DMS53 treated with DMSO at 0.1 percent for 48 hours (cell line): ENCODE measurements around the gene SIL1.

Source experiments
- DNase-seq: peaks from one replicate; lab custom pipeline; 2025; ENCODE audit not compliant: unreplicated experiment; lab: John Stamatoyannopoulos, UW

Gene SIL1

DNA sequence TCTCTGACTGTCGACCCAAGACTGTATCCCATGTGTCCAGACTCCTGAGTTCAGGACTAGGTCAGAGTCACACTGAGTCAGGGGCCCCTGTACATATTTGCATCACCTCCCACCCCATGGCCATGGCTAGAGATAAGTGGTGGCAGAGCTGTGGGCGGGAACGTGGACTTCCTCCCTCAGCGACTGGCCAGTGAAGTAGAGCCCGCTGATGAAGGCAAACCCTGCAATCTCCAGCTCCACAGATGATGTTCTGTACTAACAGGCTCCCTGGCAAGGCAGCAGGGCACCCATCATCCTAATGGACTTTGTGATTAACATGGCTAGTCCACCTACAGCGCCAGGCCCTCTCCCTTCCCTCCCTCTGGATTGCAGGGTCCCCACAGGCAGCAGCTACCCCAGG lies 212.5 kb downstream of the SIL1 start:
- DNase-seq = no peak

DNA sequence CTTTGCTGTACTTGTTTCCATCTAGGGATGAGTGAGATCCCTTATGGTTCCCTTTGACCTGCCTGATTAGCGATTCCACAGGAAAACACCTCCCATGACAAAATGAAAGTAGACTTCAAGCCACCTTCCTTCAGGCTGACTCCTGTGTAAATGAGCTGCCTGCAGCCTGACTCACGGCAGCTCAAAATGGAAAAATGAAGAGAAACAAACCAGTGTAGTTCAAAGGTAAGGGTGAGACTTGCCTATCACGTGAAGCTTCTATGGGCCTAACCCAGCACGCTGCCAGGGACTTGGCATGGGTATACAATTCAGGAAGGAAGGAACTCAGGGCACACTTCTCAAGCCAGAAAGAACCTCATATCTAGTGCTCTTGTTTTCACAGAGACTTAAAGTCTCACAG lies 212.9 kb downstream of the SIL1 start:
- DNase-seq = no peak

DNA sequence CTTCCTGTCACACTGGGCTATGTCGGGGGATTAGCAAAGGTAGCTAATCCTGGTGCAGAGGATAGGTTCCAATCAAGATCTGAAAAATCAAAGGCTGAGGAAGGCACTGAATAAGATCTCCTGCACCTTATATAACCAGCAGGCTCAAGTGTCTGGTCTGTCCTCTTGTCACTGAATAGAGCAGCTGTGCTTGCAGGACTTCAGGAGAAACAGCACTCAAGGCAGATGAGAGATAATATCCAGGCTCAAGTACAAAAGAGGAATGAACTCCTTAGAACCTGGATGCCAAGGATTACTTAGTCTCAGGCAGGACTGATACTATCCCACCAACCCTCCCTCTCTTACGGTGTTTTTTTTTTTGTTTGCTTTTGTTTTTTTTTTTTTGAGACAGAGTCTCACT lies 214.2 kb downstream of the SIL1 start:
- no peak for DNase-seq

DNA sequence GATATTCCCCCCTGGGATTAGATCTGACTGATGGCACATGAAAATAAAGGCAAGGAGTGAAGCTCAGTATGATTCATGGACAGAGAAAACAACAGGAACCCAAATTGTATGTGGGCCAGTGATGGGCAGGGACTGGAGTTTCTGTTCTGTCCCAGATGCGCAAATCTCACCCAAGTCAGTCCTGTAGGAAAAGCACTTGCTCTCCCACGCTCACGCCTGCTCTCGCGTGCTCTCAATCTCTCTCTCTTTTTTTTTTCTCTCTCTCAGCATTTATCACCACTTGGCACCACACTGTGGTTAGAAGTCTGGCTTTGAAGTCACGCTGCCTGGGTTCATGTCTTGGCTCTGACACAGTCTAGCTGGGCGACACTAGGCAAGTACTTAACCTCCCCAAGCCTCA lies 216.6 kb downstream of the SIL1 start:
- DNase-seq = no peak

- DNase-seq = no peak
Observed at GRCh38 chr5:138981131-138981530, 217.0 kb downstream of the SIL1 start.

GRCh38 chr5:138980441-138980840 lies 217.7 kb downstream of the SIL1 start:
- no peak for DNase-seq

DNA sequence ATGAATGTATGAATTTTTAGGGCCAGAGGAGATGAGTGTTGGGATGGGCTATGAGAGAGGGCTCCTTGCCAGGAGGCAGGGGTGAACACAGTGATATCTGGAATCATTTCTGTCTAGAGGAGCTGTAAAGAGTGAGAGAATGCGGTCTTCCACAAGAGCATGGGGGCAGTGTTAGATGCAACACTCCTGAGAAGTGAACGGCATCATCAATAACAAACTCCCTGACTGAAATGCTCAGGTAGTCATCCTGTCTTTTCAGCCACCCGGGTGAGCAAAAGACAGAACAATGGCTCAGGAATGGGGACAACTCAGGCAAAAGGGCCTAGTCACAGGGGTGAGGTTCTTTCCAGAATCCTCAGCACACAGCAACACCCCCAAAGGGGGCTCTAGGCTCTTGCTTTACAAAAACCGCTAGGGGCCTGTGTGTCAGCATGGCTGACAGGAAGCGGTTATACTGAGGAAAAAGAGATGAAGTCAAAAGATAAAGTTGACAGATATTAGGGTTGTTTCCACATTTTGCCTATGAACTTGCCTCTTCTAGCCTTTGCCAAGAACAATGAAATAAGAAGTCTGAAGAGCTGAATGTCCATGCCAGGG lies 218.4 kb downstream of the SIL1 start:
- no peak for DNase-seq

DNA sequence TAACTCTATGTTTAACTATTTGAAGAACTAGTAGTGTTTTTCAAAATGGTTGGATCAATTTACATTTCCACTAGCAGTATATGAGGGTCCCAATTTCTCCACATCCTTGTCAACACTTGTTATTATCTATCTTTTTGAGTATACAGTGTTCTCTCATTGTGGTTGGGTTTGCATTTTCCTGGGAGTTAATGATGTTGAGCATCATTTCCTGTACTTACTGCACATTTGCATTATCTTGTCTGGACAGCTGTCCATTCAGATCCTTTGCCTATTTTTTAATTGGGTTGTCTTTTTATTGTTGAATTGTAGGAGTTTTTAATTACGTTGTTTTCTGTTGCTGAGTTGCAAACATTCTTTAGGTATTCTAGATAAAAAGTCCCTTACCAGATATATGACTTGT lies 219.6 kb downstream of the SIL1 start:
- no peak for DNase-seq

- no peak for DNase-seq
Observed at GRCh38 chr5:138978080-138978479, 220.1 kb downstream of the SIL1 start.

- peak; percentile 92 for DNase-seq
Observed at GRCh38 chr5:138975098-138975847, 222.9 kb downstream of the SIL1 start.

DNA sequence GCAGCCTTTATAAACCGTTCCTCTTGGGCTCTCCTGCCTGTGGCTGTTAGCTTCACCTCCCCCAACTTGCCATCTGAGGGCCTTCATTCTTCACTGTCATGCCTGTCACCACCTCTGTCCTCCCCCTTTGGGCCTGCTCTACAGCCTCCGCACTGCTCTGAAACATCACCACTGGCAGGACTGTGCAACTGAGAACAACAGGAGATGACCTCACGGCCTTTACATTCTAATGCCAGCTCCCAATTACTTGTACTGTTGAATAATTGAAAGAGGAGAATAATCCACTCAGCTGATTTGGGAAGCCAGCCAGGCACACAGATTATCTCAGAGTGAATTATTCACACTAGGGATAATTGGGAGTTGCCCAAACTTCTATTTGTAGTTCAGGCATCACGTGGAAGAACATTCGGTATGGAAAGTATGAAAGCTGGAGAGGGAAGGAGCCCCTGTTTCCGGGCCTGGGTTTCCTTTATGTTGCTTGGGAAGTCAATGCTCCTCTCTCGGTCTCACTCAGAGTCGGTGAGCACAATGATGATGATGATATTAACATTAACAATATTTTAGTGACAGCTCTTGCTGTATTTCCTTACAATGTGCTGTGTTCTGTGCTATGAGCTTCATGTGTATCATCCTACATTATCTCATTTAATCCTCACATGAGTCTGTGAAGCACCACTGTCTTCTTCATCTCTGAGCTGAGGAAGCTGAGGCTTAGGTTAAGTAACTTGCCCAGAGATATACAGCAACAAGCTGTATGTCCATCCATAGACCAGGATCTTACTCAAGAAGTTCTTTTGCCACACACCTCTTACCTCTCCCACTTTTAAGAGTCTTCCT lies 223.7 kb downstream of the SIL1 start:
- DNase-seq = no peak

GRCh38 chr5:138972836-138973235 lies 225.3 kb downstream of the SIL1 start:
- peak; percentile 59 for DNase-seq

DNA sequence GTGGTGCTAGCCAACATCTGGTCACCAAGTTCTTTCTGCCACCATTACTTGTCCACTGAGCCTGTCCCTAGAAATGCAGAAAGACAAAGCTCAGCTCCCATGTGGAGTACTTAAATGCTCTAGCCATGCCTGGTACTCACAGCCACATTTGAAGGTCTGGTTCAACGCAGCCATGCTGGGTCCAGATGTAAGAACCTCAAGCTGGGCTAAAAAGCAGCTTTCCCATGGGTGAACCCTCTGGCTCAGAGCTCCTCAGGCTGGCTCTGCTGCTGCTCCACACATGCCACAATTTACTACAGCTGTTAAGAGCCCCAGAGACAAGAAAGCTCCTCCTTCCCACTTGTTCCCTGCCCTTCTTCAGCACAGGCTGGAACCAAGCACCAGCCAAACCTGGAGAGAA lies 225.9 kb downstream of the SIL1 start:
- DNase-seq = no peak

- DNase-seq = no peak
Observed at GRCh38 chr5:138969323-138970002, 228.7 kb downstream of the SIL1 start.

DNA sequence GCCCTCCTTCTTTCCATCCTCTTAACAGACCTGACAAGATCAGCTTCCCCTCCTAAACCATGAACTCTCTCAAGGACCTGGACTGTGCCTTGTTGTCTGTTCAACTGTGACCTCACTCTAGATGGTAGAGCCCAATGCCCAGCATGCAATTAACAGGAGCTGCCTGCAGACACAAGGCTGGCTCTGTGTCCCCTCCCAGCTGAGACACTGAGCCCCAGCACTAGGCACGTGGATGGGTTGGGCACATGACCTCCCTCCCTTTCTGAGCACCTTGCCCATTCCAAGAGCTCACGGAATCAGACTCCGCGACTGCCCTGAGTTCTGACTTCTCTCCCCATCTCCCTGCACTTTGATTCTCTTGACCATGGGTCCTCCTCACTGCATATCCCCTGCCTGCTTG lies 229.6 kb downstream of the SIL1 start:
- no peak for DNase-seq

DNA sequence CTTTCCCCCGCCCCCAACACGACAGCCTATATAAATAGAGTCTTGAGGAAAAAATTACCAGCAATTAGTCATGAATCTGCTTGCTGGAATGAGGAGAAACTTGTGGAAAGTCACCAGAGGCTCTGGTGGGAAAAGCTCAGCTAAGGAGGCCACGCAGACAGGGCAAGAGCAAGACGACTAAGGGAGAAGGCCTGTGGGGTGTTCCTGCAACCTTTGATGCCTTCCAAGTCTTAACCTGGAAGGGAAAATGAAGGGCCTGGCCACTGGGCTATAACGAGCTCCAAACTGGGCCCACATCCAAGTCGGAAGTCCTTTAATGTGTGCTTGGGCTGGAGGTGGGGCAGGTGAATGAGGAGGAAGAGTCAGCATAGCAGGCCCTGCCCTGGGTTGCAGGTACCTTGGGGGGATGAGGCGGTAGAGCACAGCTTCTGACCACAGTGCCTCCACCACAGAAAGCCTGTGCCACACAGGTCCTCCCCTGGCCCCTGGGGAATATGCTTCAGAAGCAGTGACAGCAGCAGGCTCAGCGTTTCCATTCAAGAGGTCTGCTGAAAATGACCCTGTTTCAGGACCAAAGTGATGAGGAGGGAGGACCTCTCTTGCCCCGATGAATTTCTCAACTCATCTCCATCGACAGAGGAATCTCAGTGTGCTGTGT lies 230.2 kb downstream of the SIL1 start:
- peak; percentile 91 for DNase-seq

GRCh38 chr5:138966236-138966985 lies 231.8 kb downstream of the SIL1 start:
- DNase-seq = no peak

DNA sequence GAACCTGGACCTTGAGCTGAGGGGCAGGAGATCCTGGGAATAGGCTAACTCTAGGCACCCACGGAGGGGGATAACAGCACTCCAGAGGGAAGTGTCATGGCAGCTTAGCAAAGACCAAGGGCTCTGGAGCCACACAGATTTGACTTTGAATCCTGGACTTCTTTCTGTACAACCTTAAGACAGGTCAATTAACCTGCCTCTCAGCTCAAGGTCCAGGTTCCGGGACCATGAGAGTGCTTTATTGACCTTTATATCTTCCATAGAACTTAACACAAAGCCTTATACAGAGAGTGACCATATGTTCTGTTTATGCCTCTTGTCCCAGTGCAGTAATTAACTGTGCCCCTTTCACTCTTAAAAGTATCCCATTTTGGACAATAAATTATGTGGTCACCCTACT lies 232.5 kb downstream of the SIL1 start:
- DNase-seq = no peak

DNA sequence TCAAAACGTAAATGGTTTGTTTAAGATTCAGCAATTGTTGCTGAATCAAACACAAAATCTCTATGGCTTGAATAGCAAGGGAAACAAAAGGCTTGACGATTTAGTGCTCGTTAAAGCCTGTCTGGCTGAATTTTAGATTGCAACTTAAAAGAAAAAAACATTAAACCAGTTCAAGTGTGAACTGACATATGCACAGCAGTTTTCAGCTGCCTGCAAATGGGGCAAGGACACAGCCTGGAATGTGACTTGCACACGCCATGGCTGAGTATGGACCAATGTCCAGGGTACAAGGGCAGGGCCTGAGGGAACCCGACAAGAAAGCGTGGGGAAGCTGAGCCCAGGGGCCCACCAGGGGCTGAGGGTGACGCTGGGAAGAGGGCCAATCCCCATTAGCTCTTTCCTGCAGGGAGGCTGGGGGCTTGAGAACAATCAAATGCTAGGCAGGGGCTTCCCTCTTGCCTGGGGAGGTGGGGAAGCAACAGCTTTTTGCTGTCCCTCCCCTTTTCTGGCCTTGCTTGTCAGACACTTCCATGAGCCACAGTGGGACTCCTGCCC lies 233.4 kb downstream of the SIL1 start:
- DNase-seq = no peak

GRCh38 chr5:138963763-138964371 lies 234.3 kb downstream of the SIL1 start:
- DNase-seq = no peak
